Adipocyte (in vitro differentiated cells): ENCODE data around the gene CABP5.

ENCODE experiments used
- DNase-seq: peaks from one replicate; pipeline ENCODE4 v3.0.0-alpha.2; 2015; ENCODE audit warnings: low read depth
- H3K27me3 ChIP-seq: replicated peaks from 2 replicates; pipeline ENCODE4 v1.7.0; 2013; ENCODE audit warnings: mild to moderate bottlenecking, low read length, moderate library complexity; ENCODE audit not compliant: control insufficient read depth, insufficient read depth
- H3K36me3 ChIP-seq: 2 replicates; pipeline ENCODE4 v1.7.0; 2013; ENCODE audit warnings: low read length, mild to moderate bottlenecking, moderate library complexity; ENCODE audit not compliant: control insufficient read depth, insufficient read depth, severe bottlenecking
- H3K4me1 ChIP-seq: 2 replicates; pipeline ENCODE4 v1.7.0; 2013; ENCODE audit warnings: mild to moderate bottlenecking, low read length, moderate library complexity; ENCODE audit not compliant: control insufficient read depth, insufficient read depth
- H3K4me3 ChIP-seq: 2 replicates; pipeline ENCODE4 v1.7.0; 2013; ENCODE audit warnings: mild to moderate bottlenecking, low read length, moderate library complexity
- H3K9ac ChIP-seq: 2 replicates; pipeline ENCODE4 v1.7.0; 2013; ENCODE audit warnings: mild to moderate bottlenecking, low read length, moderate library complexity
- H3K9me3 ChIP-seq: 2 replicates; pipeline ENCODE4 v1.7.0; 2013; ENCODE audit warnings: mild to moderate bottlenecking, low read length, moderate library complexity; ENCODE audit not compliant: control insufficient read depth

CABP5 gene

DNA sequence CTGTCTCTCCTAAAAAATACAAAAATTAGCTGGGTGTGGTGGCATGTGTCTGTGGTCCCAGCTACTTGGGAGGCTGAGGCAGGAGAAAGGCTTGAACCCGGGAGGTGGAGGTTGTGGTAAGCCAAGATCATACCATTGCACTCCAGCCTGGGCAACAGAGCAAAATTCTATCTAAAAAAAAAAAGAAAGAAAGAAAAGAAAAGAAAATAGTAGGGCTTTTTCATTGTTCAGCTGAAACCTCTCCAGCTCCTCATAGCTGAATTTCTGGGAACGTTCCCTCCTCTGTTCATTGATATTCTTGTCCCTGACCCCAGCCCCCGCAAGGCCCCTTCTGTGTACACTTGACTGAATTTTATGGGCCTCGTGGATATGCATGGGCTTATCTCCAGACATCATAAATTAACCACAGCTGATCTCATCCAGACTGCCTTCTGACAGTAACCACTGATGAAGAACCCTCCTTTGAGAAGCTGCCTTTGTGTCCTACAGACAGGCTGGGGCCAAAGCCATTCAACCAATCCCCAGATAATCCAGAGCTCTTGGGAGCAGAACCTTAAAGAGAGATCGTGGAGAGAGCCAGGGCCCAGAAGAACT lies 49.6 kb downstream of the CABP5 start, which contains the start of gene ELSPBP1:
Gene ELSPBP1, plus strand, starts transcription at position 424 of the 594 bp plus-strand sequence. CDS start 14,036 bp downstream, outside the sequence.
- H3K9me3 ChIP-seq = no peaks in the 10 kb centered on the region
- no peaks in the 10 kb centered on the region for H3K4me1 ChIP-seq
- H3K36me3 ChIP-seq = no peaks in the 10 kb centered on the region
- DNase-seq = no peak
- no peak within 1 kb of the TSS for H3K9ac ChIP-seq
- H3K4me3 ChIP-seq = no peak within 1 kb of the TSS
- H3K27me3 ChIP-seq = peaks cover 24% of the 10 kb centered on the region

DNA sequence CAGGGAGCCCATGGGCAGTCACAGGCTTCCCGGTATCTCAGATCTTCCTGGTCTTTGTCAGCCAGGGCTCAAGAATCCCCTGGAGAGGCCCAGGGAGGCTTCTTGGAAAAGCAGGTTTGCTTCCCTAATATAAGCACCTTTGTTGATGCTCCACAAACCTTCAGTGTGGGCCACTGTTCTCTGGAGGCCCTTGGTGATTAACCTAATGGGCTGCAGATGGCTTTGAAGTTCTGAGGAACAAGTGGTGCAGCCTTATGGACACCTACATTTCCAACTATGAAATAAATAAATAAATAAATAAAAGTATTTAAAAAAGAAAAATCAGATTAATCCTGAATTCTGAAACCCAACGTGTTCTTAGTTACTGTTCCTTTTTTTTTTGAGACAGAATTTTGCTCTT lies 51.8 kb downstream of the CABP5 start, which contains the start of gene BSPH1:
Gene BSPH1, minus strand, starts transcription at position 101 of the 400 bp plus-strand sequence. Its CDS starts 89 bp downstream, at position 12.
- no peak for DNase-seq
- Histone ChIP-seq H3K9ac (no peak within 1 kb of the TSS), H3K9me3 (no peaks in the 10 kb centered on the region), H3K27me3 (peaks cover 29% of the 10 kb centered on the region), H3K36me3 (no peaks in the 10 kb centered on the region), H3K4me3 (no peak within 1 kb of the TSS), H3K4me1 (no peaks in the 10 kb centered on the region)

GRCh38 chr19:47991191-47991808 lies 52.6 kb downstream of the CABP5 start:
- no peaks in the 10 kb centered on the region for H3K36me3 ChIP-seq
- DNase-seq = no peak
- H3K27me3 ChIP-seq = peaks cover 29% of the 10 kb centered on the region
- H3K4me3 ChIP-seq = no peak overlapping the region
- H3K4me1 ChIP-seq = no peaks in the 10 kb centered on the region
- H3K9ac ChIP-seq = no peak overlapping the region
- H3K9me3 ChIP-seq = no peaks in the 10 kb centered on the region
